Inflammatory macrophage (primary cell): ENCODE results near the gene CLCN7.
"Not testable (repeated sequence)": the region's sequence is repeated elsewhere in the genome, so short reads cannot be mapped to it uniquely, and the experiment has no call there.

Experiments used
- DNase-seq, 2 donors: peaks; one replicate each; pipeline ENCODE4 v3.0.0-alpha.2; 2020 to 2022

Gene CLCN7

DNA sequence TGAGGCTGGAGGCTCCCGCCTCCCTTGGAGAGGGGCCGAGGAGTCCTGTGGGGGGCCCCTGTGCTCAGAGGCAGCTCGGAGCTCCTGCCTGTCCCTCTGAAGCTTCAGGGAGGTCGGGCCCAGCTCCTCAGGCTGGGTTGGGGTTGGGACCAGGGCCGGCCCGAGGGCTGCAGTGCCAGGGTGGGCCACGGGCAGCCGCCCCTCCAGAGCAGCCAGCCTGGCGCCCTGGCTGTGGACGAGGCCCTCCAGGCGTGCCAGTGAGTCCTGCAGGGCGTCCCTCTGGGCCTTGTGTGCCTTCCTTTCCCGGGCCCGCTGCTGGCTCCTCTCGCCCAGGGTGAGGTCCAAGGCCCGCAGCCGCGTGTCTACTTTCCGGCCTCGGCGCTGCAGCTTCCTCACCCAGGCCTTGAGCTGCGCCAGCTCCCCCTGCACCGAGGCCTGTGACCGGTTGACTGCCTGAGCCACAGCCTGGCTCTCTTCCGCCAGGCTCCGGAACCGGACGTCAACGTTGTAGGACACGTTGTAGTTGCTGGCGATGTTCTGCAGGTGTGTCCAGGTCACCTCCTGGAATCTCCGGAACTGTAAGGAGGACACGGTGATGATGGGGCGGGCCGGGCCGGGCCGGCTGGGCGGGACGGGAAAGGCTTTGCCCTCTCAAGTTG, 12.7 kb upstream of the CLCN7 start:
- no peak for DNase-seq

DNA sequence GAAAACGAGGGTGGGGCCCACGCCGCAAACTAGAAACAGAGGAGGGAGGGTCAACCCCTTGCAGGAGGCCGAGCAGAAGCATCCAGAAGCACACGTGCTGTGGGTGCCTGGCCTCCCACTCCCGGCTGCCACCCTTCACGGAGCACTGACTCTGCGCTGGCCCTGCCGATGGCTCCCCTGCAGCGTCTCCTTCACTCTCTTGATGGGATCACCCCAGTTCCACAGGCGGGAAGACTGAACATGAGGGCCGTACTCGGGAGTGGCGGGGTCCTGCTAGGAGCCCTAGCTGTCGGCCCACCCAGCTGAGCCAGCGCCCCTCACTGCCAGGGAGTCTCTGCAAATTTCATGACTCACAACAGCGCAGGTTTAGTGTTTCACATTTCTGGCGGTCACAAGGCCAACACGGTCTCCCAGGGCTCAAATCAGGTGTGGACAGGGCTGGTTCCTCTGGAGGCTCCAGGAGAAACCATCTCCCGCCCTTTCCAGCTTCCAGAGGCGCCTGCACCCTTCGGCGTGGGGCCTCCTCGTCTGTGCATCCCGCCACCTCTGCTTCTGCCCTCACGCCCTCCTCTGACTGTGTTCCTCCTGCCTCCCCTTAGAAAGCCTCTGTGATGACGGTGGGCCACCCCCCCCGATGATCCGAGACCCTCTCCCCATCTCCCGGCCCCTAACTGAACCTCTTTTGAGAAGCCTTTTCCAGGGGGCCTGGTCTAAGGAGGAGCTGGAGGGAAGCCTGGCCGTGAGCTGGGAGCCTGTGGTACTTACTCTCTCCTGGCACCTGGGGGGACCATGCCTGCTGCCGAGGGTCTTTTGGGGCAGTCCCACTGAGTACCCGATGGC, 11.9 kb upstream of the CLCN7 start:
- DNase-seq = no peak

DNA sequence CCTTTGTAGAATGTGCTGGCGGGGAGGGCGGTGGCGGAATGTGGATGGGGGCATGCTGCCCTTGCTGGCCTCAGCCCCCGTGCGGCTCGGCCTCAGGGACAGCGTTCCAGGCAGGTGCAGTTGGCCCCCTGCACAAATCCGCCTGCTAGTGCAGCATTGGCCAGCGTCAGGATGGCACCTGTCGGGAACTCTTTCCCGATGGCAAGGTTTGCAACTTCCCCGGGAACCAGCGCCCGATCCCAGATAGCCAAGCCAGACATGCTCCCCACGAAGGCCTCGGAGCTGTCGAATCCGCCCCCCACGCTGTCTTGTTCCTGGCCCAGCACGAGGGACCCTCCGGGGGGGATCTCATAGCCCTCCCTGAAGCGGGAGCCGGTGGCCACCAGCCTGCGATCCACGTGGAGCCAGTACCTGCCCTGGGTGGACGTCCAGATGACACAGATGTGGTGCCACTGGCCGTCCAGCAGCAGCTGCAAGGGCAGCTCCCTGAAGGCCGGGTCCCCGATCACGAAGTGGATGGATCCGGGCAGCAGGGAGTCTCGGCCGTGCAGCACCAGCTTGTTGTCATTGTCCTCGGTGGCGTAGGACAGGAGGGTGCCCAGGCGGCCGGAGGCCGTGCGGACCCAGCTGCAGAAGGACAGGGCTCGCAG, 11.1 kb upstream of the CLCN7 start:
- DNase-seq = no peak

DNA sequence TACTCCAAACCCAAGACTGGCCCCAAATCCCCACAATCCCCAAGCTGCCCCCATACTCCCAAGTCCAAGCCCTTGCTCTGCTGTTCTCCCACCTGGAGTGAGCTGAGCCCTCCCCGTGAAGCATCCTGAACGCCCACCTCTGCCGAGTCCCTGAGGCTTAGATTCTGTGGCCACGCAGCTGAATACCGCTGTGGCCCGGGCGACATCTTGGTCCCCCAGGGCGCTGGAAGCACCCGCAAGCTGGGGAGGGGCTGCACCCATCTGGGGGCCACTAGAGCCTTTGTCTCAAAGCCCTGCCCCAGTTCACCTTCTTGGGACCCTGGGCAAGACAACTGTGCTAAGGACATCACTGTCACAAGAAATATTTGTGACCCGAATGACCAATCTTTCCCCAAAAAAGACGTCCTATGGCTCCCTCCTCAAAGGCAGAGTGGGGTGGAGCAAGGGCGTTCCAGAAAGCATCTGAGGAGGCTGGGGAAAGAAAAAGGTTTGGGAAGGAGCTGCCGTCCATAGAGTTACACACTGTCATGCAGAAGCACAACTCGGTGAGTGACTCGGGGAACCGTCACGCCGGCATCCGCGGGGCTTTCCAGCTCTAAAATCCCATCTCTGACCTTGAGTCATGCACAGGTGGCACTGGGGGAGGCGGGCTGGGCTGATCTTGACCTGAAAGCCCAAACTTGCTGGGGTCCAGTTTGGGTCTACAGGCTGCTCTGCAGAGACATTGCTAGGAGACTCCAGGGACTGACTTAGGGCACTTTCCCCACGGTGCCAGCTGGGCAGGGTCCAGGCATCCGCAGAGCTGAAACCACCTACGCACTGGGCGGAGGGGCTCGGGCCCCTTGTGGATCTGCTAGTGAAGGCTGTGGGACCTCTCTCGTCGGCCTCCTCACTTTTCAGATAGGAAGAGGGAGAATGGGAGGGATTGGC, 7.3 kb upstream of the CLCN7 start:
- DNase-seq = no peak

DNA sequence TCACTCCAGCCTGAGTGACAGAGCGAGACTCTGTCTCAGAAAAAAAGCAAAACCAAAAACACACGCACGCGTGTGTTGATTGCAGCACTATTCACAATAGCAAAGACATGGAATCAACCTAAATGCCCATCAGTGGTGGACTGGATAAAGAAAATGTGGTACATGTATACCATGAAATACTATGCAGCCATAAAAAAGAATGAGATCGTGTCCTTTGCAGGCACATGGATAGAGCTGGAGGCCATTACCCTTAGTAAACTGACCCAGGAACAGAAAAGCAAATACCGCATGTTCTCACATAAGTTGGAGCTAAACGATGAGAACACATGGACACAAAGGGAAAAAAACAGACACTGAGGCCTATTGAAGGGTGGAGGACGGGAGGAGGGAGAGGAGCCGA, 4.1 kb upstream of the CLCN7 start:
- not testable (repeated sequence) for DNase-seq

DNA sequence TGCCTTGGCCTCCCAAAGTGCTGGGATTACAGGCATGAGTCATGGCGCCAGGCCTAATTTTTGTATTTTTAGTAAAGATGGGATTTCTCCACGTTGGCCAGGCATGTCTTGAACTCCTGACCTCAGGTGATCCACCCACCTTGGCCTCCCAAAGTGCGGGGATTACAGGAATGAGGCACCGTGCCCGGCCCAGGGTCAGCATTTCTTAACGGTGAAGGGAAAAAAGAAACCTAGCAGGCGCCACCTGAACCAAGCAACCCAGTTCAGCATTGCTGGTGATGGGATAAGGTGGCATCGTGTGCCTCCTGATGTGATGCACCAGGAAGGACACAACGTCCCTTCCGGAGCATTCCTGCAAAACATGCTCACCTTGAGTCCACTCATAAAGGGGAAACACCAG, 2.2 kb upstream of the CLCN7 start:
- DNase-seq = no peak

DNA sequence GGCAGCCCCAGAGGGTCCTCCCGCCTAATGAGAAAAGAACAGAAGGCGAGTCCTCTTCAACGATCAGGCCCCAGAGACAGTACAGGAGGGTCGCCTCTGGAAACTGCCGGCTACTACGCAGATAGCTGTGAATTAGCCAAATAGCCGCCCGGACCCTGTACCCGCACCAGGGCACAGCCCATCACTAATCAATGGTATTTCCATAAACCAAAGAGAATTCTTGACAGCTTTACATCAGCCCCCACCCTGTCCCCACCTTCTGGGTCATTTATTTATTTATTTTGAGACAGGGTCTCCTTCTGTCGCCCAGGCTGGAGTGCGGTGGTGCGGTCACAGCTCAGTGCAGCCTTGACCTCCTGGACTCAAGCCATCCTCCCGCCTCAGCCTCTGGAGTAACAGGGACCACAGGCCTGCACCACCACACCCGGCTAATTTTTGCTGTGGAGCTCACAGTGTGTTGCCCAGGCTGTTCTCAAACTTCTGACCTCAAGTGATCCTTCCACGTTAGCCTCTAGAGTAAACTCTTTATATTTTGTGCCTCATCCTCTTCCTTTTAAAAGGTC, 805 bp upstream of the CLCN7 start:
- DNase-seq = no peak

DNA sequence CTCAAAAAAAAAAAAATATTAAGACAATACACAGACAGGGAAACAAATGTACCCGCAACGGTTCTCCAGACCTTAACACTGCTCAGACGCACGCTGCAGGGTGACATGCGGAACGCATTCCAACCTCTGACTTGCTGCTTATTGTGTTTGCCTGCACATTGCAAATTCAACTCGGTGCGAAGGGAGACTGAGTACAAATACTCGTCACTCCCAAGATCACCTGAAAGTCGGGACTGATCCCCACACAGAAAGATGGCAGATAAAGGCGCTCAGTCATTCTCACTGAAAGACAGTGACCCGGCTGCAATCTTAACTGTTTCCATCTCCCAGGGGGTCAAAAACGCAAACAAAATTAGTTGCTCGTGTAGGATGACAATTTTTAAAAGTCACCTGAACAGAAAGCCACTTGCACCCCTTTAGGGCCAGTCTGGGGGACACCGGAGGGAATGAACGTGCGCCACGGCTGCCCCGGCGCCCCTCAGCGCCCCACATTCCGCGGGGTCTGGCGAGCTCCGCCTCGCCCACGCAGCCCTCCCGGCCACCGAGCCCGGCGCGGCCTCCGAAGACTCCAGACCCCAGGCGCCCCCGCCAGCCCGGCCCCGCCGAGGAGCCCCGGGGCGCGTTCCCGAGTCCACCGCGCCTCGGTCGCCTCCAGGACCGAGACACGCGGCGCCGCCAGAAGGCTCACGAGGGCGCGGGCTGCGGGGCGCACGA, 589 bp downstream of the CLCN7 start:
- DNase-seq = peak in 1 of 2 donors; percentile 30

DNA sequence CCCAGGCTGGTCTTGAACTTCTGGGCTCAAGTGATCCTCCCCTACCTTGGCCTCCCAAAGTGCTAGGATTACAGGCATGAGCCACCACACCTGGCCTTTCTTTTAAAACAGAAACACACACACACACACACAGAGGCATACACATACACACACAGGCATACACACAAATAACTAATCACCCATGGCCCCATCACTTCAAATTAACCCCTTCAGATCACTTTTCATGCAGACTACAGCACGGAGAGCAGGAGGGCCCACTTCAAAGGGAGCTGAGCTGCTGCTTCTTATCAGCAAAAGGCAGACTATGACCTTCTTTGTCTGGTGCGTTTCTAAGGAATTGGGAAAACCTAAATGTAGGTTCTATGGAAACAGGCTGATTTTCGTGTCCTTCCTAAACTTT, 1.9 kb downstream of the CLCN7 start:
- no peak for DNase-seq

DNA sequence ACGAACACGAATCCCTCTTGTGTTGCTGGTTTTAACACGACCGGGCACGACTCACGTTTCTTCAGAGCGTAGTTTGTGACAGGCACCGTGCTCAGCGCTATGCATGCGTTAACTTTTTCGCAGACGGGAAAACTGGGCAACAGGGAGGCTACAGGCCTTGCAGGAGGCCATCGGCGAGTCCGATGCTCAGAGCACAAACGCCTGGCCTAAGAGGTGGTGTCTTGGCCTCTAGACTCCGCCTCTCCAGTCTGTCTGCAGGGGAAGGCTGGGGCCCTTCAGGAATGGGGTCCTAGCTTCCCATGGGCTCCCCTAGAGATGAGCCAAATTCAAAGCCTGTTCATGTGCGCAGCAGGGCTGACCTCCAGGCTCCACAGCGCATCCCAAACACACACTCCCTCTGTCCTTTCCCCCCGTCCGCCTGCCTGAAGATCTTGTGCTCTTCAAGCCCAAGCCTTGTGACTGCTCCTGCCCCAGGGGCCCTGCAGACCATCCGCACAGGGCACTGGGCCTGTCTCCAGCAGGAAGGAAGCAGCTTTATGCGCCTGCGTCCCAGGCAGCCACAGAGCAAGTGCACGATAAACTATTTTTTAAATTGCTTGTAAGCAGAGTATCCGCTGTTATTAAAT, 3.1 kb downstream of the CLCN7 start:
- DNase-seq = peak; percentile 34 to 68

DNA sequence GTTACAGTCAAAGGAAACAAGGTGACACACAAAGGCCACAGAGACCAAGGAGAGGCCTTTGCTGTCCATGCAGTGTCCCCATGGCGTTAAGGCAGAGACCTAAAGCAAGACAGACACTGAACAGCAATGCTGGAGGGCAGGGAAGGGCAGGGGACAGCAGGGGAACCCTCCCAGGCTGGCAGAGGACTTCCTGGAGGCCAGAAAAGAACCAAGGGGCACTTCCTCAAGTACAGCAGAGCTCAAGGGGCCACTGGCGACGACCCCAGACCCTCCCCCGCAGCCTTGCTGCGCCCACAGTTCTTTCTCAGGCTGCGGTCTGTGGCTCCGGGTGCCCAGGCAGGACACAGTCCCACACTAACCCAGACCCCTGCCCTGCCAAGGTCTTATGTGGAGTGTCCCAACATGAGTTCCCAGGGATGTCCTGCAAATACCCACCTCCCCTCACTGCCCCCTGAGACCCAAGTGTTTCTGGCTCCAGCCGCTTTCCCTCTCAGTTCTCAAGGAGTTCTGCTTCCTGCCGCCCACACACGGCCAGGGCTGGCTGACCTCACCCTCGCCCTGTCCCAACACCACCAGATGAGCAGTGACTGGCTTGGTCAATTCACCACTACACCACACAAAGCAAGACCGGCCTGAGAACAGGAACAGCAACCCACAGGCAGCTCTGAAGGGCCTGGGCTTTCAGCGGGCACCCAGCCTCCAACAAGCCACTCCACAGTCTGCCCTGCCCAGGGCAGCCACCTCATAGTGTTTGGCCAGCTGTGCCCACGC, 4.2 kb downstream of the CLCN7 start:
- peak; percentile 98 for DNase-seq

DNA sequence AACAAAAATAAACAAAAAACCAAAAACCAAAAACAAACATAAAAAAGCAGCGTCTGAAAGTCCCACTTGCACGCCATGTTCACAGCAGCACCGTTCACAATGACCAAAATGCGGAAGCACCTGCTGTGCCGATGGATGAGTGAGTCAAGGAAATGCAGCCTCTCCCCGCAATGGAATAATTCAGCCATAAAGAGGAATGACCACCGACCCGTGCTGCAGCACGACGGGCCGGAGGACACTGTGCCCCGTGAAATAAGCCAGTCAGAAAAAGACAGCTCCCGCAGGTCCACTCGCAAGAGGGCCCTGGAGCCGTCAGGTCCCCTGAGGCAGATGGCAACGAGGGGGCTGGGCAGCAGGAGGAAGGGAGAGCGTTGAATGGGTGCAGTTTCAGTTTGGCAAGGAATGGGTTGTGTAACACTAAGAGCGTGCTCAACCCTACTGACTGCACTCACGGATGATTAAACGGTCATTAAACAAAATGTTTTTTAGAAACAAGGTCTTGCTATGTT, 5.1 kb downstream of the CLCN7 start:
- DNase-seq = peak; percentile 80 to 85

DNA sequence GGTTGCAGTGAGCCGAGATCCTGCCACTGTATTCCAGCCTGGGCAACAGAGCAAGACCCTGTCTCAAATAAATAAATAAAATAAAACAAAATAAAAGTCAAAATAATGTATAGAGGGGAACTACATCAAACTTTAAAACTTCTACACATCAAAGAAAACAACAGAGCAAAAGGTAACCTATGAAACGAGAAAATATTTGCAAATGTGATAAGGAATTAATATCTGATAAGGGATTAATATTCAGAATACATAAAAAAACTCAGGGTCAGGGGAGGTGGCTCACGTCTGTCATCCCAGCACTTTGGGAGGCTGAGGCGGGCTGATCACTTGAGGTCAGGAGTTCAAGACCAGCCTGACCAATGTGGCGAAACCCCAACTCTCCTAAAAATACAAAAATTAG, 5.7 kb downstream of the CLCN7 start:
- not testable (repeated sequence) for DNase-seq

DNA sequence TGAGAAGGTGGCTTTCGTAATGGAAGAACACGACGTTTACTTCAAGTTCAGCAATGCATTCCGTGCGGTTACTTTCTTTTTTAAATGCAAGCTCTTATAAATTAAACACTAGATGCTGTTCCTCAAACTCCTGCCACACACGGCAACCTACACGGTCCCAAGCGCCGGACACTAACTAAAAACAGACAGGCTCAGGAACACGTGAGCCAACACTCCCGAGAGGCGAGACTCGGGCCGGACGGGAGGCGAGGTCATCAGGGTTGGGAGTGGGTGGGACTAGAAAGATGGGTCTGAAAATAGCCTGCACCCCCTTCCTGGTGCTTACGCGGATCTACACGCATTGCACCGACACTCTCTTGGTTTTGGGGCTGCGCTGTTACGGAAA, 6.4 kb downstream of the CLCN7 start:
- peak; percentile 69 to 92 for DNase-seq

DNA sequence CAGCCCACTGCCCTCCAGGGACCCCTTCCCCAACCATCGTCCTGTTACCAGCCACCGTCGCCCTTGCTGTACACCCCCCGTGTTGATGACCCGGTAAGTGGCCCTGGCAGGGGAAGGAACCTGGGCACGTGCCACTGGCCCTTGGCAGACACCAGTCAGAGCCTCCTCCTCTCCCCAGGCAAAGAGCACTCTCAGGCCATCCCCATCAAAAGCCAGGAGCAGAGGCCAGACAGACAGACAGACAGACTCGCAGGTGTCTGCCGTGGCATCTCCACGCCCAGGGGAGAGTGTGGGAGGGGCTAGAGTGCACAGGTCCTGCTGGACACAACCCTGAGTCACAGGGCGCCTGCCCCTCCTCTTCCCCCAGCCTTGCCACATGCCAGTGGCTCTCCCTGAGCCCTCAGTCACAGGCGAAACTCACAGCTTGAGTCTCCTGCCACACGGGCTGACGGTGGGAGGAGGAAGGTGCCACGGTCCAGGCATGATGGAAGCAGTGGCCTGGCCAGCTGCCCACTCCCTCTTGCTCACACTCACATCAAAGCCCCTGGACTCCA, 7.8 kb downstream of the CLCN7 start:
- DNase-seq = peak in 1 of 2 donors; percentile 31

DNA sequence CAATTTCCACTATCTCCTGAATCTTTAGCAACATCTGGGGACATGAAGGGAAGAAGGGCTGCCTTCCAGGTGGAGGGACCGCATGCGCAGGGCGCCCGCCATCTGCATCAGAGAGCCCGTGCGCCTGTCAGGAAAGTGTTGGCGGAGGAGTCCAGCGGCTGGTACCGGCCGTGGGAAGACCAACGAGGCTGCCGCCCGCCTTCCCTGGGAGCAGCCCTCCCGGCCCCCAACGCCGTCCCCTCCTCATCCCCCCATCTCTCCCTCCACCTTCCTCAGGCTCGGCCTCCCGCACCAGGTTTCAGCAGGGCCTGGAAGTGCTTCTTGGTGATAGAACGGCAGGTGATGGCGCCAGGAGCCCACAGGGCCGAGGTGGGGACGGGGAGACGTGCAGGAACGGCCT, 8.8 kb downstream of the CLCN7 start:
- no peak for DNase-seq

DNA sequence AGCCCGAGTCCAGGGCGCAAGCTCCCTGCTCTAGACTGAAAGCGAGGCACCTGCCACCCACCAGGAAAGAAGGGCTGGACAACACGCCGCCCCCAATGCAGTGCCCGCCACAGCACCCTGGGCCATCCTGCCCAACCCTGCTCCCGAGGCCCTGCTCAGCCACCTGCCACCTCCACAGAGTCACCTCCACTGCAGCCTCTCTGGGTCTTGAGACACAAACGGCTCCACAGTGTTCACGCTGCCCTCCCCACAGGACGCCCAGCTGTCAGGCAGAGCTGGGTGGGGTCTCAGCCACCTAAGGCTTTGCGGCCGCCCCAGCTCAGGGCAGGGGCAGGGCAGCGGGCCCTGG, 9.3 kb downstream of the CLCN7 start:
- DNase-seq = no peak

DNA sequence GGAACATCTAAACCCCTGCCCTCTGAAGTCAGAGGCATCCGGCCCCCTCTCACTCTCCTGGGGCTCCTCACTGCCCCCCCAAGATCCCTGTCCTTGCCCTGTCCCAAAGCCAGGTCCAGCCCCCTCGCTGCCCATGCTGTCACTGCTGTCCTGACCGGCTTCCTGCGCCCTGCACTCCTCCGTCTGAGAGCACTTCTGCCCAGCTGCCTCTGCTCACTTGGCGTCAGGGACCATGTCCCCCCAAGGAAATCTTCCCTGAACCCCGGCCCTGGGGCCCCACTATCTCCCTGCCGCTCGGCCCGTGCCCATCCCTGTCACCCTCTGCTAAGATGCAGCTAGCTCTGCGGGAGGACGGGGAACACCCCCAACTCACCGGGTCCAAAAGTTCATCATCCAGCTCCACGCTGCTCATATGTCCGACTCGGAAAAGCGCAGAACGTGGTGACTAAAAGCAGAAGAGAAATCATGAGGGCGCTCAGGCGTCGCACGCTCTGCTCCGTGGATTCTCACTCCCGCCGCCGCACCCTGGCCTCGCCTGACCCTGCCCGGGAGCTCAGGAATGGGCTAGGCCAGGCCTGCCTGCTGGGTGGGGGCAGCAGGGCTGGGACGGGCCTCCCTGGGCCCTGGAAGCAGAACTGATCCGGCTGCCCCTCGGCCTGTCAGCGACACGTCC, 9.8 kb downstream of the CLCN7 start:
- DNase-seq = no peak

DNA sequence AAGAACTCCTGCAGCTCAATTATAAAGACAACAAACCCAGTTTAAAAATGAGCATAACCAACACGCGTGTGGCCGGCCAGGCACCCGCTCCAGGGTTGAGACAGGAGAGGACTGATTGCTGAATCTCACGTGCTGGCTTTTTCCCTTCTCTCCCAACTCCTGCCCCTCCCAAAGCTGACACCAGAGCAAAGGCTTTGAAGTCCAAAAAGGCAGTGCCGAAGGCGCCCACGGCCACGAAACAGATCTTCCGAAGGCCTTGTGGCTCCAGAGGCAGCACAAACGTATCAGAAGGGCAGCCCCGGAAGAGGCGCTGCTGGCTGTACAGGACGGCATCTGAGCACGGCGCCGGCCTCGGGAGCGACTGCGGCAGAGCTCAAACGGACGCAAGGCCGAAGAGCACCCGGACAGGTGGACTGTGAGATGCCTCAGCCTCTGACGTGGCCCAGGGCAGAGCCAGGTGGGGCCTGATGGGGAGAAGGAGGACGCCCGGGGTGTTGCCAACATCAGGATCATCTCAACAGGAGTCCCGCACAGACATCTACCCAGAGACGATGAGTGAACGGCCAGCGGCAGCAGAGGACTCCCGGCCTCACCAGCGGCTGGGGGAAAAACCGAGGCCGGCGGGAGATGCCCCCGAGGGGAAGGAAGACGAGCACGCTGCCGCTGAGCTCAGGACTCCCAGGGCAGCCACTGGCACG, 10.5 kb downstream of the CLCN7 start:
- no peak for DNase-seq
